Right lobe of liver (tissue), 4 donors: ENCODE measurements around the gene OLA1.

Experiments
- POLR2A ChIP-seq: fragments of 450-650 bp; IDR thresholded peaks from one replicate; pipeline ENCODE4 v1.6.1; 2017; ENCODE audit warnings: antibody characterized with exemption, mild to moderate bottlenecking
- TF ChIP-seq, protein P1 (sequence below), 4 donors: fragments of 200-600 bp in 3 of 4; fragments of 450-650 bp in 1 of 4; IDR thresholded peaks; one replicate each; pipeline versions ENCODE4 v1.5.1 to v1.8.0; 2016 to 2022; ENCODE audit warnings: antibody characterized with exemption in 4 of 4, mild to moderate bottlenecking in 2 of 4
- donor health status: DM: no; HTN: no; CAD: no.
- donor health status: DM: no; HTN: no; CAD: no.
- donor health status: DM: no; HTN: yes; CAD: no.

GRCh38 chr2:174172802-174173355 is 75.5 kb downstream of the OLA1 start:
- TF ChIP-seq, protein P1, sequence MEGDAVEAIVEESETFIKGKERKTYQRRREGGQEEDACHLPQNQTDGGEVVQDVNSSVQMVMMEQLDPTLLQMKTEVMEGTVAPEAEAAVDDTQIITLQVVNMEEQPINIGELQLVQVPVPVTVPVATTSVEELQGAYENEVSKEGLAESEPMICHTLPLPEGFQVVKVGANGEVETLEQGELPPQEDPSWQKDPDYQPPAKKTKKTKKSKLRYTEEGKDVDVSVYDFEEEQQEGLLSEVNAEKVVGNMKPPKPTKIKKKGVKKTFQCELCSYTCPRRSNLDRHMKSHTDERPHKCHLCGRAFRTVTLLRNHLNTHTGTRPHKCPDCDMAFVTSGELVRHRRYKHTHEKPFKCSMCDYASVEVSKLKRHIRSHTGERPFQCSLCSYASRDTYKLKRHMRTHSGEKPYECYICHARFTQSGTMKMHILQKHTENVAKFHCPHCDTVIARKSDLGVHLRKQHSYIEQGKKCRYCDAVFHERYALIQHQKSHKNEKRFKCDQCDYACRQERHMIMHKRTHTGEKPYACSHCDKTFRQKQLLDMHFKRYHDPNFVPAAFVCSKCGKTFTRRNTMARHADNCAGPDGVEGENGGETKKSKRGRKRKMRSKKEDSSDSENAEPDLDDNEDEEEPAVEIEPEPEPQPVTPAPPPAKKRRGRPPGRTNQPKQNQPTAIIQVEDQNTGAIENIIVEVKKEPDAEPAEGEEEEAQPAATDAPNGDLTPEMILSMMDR (IDR thresholded peaks at IDR 0.05), result no peak
- no peak for TF ChIP-seq POLR2A
